Umbilical cord (tissue), 2 donors: Measurements from ENCODE around the gene RPS21. TPM values are rescaled to one million over a fixed set of nuclear protein-coding genes. Genes with fewer than 3 reads are reported as not detected.
"Not testable (repeated sequence)": the region's sequence is repeated elsewhere in the genome, so short reads cannot be mapped to it uniquely, and the experiment has no call there.

Experiments
- DNase-seq: peaks from one replicate; pipeline ENCODE4 v3.0.0-alpha.2; 2015; ENCODE audit warnings: low spot score
- total RNA-seq: library from RNA; depleted of rRNA; stranded (reverse); fragments of >200 nt; gene quantifications from one replicate; pipeline ENCODE4 v1.2.3, GENCODE V29; 2014; ENCODE audit warnings: low replicate concordance; ENCODE audit not compliant: insufficient read depth

RPS21 gene
- total RNA-seq, 1 donor from 2014 or later, result 549 TPM

GRCh38 chr20:62365814-62366369 is 21.0 kb upstream of the RPS21 start:
- peak; percentile 62 for DNase-seq

- DNase-seq, result no peak
These were observed 20.4 kb upstream of the RPS21 start for GRCh38 chr20:62366370-62367135.

- peak; percentile 56 for DNase-seq
These were observed 19.7 kb upstream of the RPS21 start, which contains the start of gene LAMA5 for GRCh38 chr20:62367136-62367632. TSS of gene LAMA5 (minus strand) at chr20:62367312. CDS start at chr20:62367245, 67 bp downstream.

- no peak for DNase-seq
These were observed 19.1 kb upstream of the RPS21 start for GRCh38 chr20:62367633-62368391.

GRCh38 chr20:62368392-62368975 is 18.4 kb upstream of the RPS21 start:
- DNase-seq, result peak; percentile 56

- DNase-seq, result no peak
These were observed 17.7 kb upstream of the RPS21 start for GRCh38 chr20:62368976-62369814.

- no peak for DNase-seq
These were observed 17.1 kb upstream of the RPS21 start for GRCh38 chr20:62369815-62370114.

- DNase-seq, result peak; percentile 59
These were observed 16.6 kb upstream of the RPS21 start for GRCh38 chr20:62370115-62370806.

- no peak for DNase-seq
These were observed 15.9 kb upstream of the RPS21 start for GRCh38 chr20:62370807-62371587.

- no peak for DNase-seq
These were observed 15.3 kb upstream of the RPS21 start for GRCh38 chr20:62371588-62372041.

- DNase-seq, result no peak
These were observed 14.6 kb upstream of the RPS21 start for GRCh38 chr20:62372042-62372993.

- not testable (repeated sequence) for DNase-seq
These were observed 13.2 kb upstream of the RPS21 start for GRCh38 chr20:62373631-62374179.

GRCh38 chr20:62374331-62375152 is 12.4 kb upstream of the RPS21 start:
- DNase-seq, result no peak

- DNase-seq, result peak; percentile 89
These were observed 10.5 kb upstream of the RPS21 start for GRCh38 chr20:62376112-62377063.

GRCh38 chr20:62377064-62377461 is 9.8 kb upstream of the RPS21 start:
- no peak for DNase-seq

GRCh38 chr20:62377615-62378178 is 9.2 kb upstream of the RPS21 start:
- no peak for DNase-seq
